OCI-LY7 (cell line): ENCODE measurements around the gene GP2. TPM values are rescaled to one million over a fixed set of nuclear protein-coding genes. Genes with fewer than 3 reads are reported as not detected.

Source experiments
- BruUV-seq: library from RNA; stranded (reverse); fragments of 400-500 nt; replicated peaks from 2 replicates; lab custom pipeline; 2021; lab: Mats Ljungman, UMichigan
- CTCF ChIA-PET: fragments of 300-600 bp; sonication (Branson Sonifier 250); formaldehyde crosslinking; loops from one replicate; lab custom pipeline; 2022; ENCODE audit warnings: antibody characterized with exemption; ENCODE audit not compliant: unreplicated experiment; lab: Charles Lee
- POLR2A ChIA-PET: fragments of 300-600 bp; sonication (Branson Sonifier 250); formaldehyde crosslinking; loops from one replicate; lab custom pipeline; 2022; ENCODE audit warnings: antibody characterized with exemption; lab: Charles Lee
- DNase-seq: peaks from one replicate; pipeline ENCODE4 v3.0.0-alpha.2; 2015; ENCODE audit warnings: low spot score
- H2AFZ ChIP-seq: fragments of 200-600 bp; sonication (generic), shearing (Covaris generic); 2 replicates; pipeline ENCODE4 v1.6.1; 2014; ENCODE audit warnings: mild to moderate bottlenecking, antibody characterized with exemption, low read length, moderate library complexity
- H3K27ac ChIP-seq: fragments of 200-600 bp; sonication (generic); 2 replicates; pipeline ENCODE4 v1.5.1; 2014; ENCODE audit warnings: mixed run types, low read depth, mild to moderate bottlenecking, moderate library complexity, low read length, inconsistent platforms; ENCODE audit not compliant: poor library complexity, severe bottlenecking
- H3K36me3 ChIP-seq: fragments of 200-600 bp; sonication (generic); 2 replicates; pipeline ENCODE4 v1.6.1; 2014; ENCODE audit warnings: mild to moderate bottlenecking, antibody characterized with exemption, low read length, moderate library complexity, mixed read lengths; ENCODE audit not compliant: insufficient read depth
- H3K4me1 ChIP-seq: fragments of 200-600 bp; sonication (generic); 2 replicates; pipeline ENCODE4 v1.5.1; 2014; ENCODE audit warnings: mild to moderate bottlenecking, low read length; ENCODE audit not compliant: insufficient read depth, poor library complexity, severe bottlenecking
- H3K4me2 ChIP-seq: fragments of 200-600 bp; sonication (generic); 2 replicates; pipeline ENCODE4 v1.6.1; 2014; ENCODE audit warnings: mild to moderate bottlenecking, low read length
- H3K4me3 ChIP-seq: fragments of 200-600 bp; sonication (generic); 2 replicates; pipeline ENCODE4 v1.5.1; 2014; ENCODE audit warnings: mild to moderate bottlenecking, low read depth, low read length; ENCODE audit not compliant: poor library complexity, severe bottlenecking
- H3K79me2 ChIP-seq: fragments of 200-600 bp; sonication (generic); 2 replicates; pipeline ENCODE4 v1.6.1; 2016; ENCODE audit warnings: low read depth, mild to moderate bottlenecking, low read length, moderate library complexity, mixed read lengths; ENCODE audit not compliant: insufficient read depth
- H3K9me2 ChIP-seq: fragments of 200-600 bp; sonication (generic); 2 replicates; pipeline ENCODE4 v1.6.1; 2016; ENCODE audit warnings: mild to moderate bottlenecking, low read length, mixed read lengths; ENCODE audit not compliant: insufficient read depth
- H3K9me3 ChIP-seq: fragments of 200-600 bp; sonication (generic); 2 replicates; pipeline ENCODE4 v1.6.1; 2014; ENCODE audit warnings: mild to moderate bottlenecking, mixed run types, low read length, mixed read lengths
- H4K20me1 ChIP-seq: fragments of 200-600 bp; sonication (generic); 2 replicates; pipeline ENCODE4 v1.6.1; 2014; ENCODE audit warnings: mild to moderate bottlenecking, antibody characterized with exemption, low read length, moderate library complexity, mixed read lengths; ENCODE audit not compliant: insufficient read depth
- EZH2phosphoT487 ChIP-seq: fragments of 200-600 bp; sonication (generic); IDR thresholded peaks from 2 replicates; pipeline ENCODE4 v1.6.1; 2018; ENCODE audit warnings: low read depth, borderline replicate concordance, mild to moderate bottlenecking, mixed run types, antibody characterized with exemption, low read length, moderate library complexity, mixed read lengths
- intact Hi-C: fragments of 100-400 bp; cut with micrococcal nuclease; formaldehyde crosslinking; loops from one replicate; pipeline ENCODE4 v1.10.0; 2022; ENCODE audit not compliant: unreplicated experiment
- total RNA-seq, 2 experiments: library from RNA; depleted of rRNA in 1 of 2; stranded (reverse); fragments of >200 nt in 1 of 2; shearing (Covaris generic) in 1 of 2; gene quantifications; 2 replicates each; pipeline ENCODE4 v1.2.3, GENCODE V29; 2014 to 2022
- TF ChIP-seq, protein P1 (sequence below): fragments of 200-600 bp; sonication (generic); conservative IDR thresholded peaks from 2 replicates; pipeline ENCODE4 v1.5.1; 2014; ENCODE audit warnings: mild to moderate bottlenecking, antibody characterized with exemption, low read length, moderate library complexity, mixed read lengths

Gene GP2
- total RNA-seq, 2 experiments from 2014 or later: not detected

DNA sequence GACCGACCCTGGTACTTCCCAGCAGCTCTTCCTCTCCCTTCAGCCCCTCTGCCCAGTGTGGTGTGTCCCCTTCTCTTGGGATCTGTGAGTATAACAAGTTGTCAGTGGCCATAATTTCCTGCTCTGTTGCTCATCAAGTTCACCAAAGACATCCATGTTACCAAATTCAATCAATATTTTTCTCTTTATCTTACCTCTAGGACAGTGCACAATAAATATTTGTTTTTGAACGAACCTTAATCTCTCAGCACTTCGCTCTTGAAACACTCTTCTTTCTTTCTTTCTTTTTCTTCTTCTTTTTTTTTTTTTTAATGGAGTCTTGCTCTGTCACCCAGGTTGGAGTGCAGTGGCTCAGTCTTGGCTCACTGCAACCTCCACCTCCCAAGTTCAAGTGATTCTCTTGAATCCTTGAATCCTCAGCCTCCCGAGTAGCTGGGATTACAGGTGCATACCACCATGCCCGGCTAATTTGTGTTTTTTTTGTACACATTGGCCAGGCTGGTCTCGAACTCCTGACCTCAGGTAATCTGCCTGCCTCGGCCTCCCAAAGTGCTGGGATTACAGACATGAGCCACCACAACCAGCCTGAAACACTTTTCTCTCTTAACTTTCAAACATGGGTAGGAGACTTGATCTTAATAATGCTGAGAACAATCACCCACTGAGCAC, 27.9 kb upstream of the GP2 start:
- CTCF ChIA-PET: no interaction called here
- no TSS peak for BruUV-seq
- no peak for DNase-seq

GRCh38 chr16:20353379-20353778, 26.1 kb upstream of the GP2 start:
- H2AFZ ChIP-seq: no peak overlapping the region
- H3K4me1 ChIP-seq: no peaks in the 10 kb centered on the region
- no peak for DNase-seq
- no peaks in the 10 kb centered on the region for H3K36me3 ChIP-seq
- intact Hi-C loops: no loop called here
- no peaks in the 10 kb centered on the region for H3K9me2 ChIP-seq
- POLR2A ChIA-PET: no interaction called here
- H3K4me2 ChIP-seq: no peak overlapping the region
- no peaks in the 10 kb centered on the region for H3K9me3 ChIP-seq
- no peak overlapping the region for H3K4me3 ChIP-seq
- no TSS peak for BruUV-seq
- H4K20me1 ChIP-seq: no peaks in the 10 kb centered on the region
- no peaks in the 10 kb centered on the region for H3K79me2 ChIP-seq
- no peak overlapping the region for H3K27ac ChIP-seq
- TF ChIP-seq EZH2phosphoT487: no peak
- TF ChIP-seq, protein P1, sequence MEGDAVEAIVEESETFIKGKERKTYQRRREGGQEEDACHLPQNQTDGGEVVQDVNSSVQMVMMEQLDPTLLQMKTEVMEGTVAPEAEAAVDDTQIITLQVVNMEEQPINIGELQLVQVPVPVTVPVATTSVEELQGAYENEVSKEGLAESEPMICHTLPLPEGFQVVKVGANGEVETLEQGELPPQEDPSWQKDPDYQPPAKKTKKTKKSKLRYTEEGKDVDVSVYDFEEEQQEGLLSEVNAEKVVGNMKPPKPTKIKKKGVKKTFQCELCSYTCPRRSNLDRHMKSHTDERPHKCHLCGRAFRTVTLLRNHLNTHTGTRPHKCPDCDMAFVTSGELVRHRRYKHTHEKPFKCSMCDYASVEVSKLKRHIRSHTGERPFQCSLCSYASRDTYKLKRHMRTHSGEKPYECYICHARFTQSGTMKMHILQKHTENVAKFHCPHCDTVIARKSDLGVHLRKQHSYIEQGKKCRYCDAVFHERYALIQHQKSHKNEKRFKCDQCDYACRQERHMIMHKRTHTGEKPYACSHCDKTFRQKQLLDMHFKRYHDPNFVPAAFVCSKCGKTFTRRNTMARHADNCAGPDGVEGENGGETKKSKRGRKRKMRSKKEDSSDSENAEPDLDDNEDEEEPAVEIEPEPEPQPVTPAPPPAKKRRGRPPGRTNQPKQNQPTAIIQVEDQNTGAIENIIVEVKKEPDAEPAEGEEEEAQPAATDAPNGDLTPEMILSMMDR: no peak
- CTCF ChIA-PET: no interaction called here

More for the DNA sequence above, 27.9 kb upstream of the GP2 start:
- Histone ChIP-seq H3K4me2 (no peak overlapping the region), H3K27ac (no peak overlapping the region), H3K36me3 (no peaks in the 10 kb centered on the region), H3K4me3 (no peak overlapping the region), H2AFZ (no peak overlapping the region), H3K9me2 (no peaks in the 10 kb centered on the region), H3K4me1 (no peaks in the 10 kb centered on the region), H4K20me1 (no peaks in the 10 kb centered on the region), H3K9me3 (no peaks in the 10 kb centered on the region), H3K79me2 (no peaks in the 10 kb centered on the region)
- POLR2A ChIA-PET: no interaction called here
- no peak for TF ChIP-seq EZH2phosphoT487
- TF ChIP-seq, protein P1: no peak
- intact Hi-C loops: no loop called here

DNA sequence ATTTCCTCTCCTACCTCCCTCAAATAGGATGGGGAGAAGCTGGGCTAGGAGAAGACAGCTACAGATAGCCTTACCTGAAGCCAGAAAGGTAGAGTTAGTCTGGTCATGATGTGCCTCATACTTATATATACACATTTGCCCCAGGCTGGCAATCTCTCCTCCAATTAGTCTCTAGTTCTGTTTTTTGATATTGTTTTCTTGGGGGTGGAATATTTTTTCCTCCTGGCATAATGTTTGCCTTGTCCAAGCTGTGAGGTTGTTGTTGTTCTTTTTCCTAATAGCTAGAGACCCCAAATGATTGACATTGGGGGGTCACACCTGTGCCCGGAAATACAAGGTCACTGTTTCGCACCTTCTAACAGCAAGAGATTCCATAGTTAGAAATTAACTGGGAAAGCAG, 25.3 kb upstream of the GP2 start, which contains the start of gene UMOD:
UMOD (minus strand) TSS at position 101 of the 400 bp plus-strand sequence. CDS start 1,978 bp downstream, outside the sequence.
- H3K27ac ChIP-seq: no peak within 1 kb of the TSS
- H3K9me2 ChIP-seq: no peaks in the 10 kb centered on the region
- no peaks in the 10 kb centered on the region for H3K4me1 ChIP-seq
- H3K4me3 ChIP-seq: no peak within 1 kb of the TSS
- H3K36me3 ChIP-seq: no peaks in the 10 kb centered on the region
- TF ChIP-seq, protein P1: no peak
- no peak for TF ChIP-seq EZH2phosphoT487
- H3K9me3 ChIP-seq: no peaks in the 10 kb centered on the region
- DNase-seq: no peak
- intact Hi-C loops: no loop called here
- H4K20me1 ChIP-seq: no peaks in the 10 kb centered on the region
- no peaks in the 10 kb centered on the region for H3K79me2 ChIP-seq
- BruUV-seq: no TSS peak
- ChIA-PET POLR2A (no interaction called here), CTCF (no interaction called here)
- no peak within 1 kb of the TSS for H2AFZ ChIP-seq
- H3K4me2 ChIP-seq: no peak within 1 kb of the TSS
